Vagina (tissue), 2 donors: ENCODE measurements around the gene EIF5A.

Source experiments
- POLR2A ChIP-seq, 2 donors: fragments of 450-650 bp; IDR thresholded peaks; one replicate each; pipeline ENCODE4 v1.6.1; 2017; ENCODE audit warnings: antibody characterized with exemption in 2 of 2, mild to moderate bottlenecking in 2 of 2, moderate library complexity in 2 of 2
- POLR2AphosphoS5 ChIP-seq, 2 donors: sonication (generic); formaldehyde crosslinking; IDR thresholded peaks; one replicate each; pipeline ENCODE4 v1.9.0; 2017; ENCODE audit warnings: antibody characterized with exemption in 2 of 2, mild to moderate bottlenecking in 2 of 2, low read depth in 1 of 2; ENCODE audit not compliant: insufficient read depth in 1 of 2
- TF ChIP-seq, protein P1 (sequence below), 3 experiments: fragments of 450-650 bp in 2 of 3; fragments of 200-600 bp in 1 of 3; sonication (generic) in 1 of 3; IDR thresholded peaks; one replicate each; pipeline ENCODE4 v1.5.1; 2017 to 2019; ENCODE audit warnings: antibody characterized with exemption in 3 of 3, mild to moderate bottlenecking in 2 of 3, moderate library complexity in 2 of 3

DNA sequence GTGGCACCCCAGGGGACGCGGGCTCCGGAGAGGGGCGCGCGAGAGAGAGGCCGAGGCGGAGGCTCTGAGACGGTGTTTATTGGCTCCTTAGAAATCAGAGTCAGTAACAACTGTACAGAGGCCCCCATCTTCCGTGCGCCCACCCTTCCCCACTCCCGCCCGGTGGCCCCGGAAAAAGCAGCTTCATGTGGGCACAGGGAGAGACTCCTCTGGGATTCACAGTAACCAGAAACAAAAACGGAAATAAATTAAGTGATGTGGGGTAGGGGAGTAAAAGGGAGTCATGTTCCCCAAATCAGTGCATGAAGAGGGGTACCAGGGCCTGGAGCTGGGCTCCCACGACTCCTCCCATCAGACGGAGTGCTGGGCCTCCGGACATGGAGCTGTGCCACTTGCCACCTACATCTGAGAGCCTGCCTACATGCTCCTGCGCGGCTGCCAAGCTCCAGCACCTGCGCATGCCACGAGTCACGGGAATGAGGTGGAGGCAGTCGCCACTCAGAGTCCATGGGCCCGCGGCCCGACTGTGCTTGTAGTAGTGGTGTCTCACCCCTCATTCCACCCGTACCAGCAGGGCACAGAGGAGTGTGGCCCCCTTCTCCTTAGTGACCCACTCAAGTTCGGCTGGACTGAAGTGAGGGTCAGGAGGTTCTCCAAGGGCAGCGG lies 8.3 kb downstream of the EIF5A start:
- TF ChIP-seq, protein P1, sequence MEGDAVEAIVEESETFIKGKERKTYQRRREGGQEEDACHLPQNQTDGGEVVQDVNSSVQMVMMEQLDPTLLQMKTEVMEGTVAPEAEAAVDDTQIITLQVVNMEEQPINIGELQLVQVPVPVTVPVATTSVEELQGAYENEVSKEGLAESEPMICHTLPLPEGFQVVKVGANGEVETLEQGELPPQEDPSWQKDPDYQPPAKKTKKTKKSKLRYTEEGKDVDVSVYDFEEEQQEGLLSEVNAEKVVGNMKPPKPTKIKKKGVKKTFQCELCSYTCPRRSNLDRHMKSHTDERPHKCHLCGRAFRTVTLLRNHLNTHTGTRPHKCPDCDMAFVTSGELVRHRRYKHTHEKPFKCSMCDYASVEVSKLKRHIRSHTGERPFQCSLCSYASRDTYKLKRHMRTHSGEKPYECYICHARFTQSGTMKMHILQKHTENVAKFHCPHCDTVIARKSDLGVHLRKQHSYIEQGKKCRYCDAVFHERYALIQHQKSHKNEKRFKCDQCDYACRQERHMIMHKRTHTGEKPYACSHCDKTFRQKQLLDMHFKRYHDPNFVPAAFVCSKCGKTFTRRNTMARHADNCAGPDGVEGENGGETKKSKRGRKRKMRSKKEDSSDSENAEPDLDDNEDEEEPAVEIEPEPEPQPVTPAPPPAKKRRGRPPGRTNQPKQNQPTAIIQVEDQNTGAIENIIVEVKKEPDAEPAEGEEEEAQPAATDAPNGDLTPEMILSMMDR (IDR thresholded peaks at IDR 0.05), result no peak
- TF ChIP-seq POLR2AphosphoS5 (IDR thresholded peaks at IDR 0.05; ENCODE audit: insufficient read depth in 1 of 2, low read depth in 1 of 2) (peak in 1 of 2 donors; percentile 6), POLR2A (IDR thresholded peaks at IDR 0.05) (no peak)
